KMS-11 (cell line): ENCODE measurements around the gene RNU6-9.
A peak's percentile ranks its signal among the peaks of the same experiment; 100 is the strongest.

ENCODE experiments used
- H2AFZ ChIP-seq: fragments of 200-600 bp; sonication (generic); 2 replicates; pipeline ENCODE4 v1.6.1; 2016; ENCODE audit warnings: antibody characterized with exemption, mixed run types, low read depth
- H3K27ac ChIP-seq: fragments of 200-600 bp; sonication (generic); 2 replicates; pipeline ENCODE4 v1.6.1; 2016; ENCODE audit warnings: mild to moderate bottlenecking, mixed run types
- H3K27me3 ChIP-seq: fragments of 200-600 bp; sonication (generic); 2 replicates; pipeline ENCODE4 v1.6.1; 2017; ENCODE audit warnings: mild to moderate bottlenecking, low read depth, mixed run types, moderate library complexity; ENCODE audit not compliant: insufficient read depth
- H3K36me3 ChIP-seq: fragments of 200-600 bp; sonication (generic); 2 replicates; pipeline ENCODE4 v1.6.1; 2017; ENCODE audit warnings: mild to moderate bottlenecking, mixed run types; ENCODE audit not compliant: insufficient read depth
- H3K4me1 ChIP-seq: fragments of 200-600 bp; sonication (generic); 2 replicates; pipeline ENCODE4 v1.6.1; 2016; ENCODE audit warnings: mild to moderate bottlenecking, low read depth, mixed run types; ENCODE audit not compliant: poor library complexity, severe bottlenecking
- H3K4me2 ChIP-seq: fragments of 200-600 bp; sonication (generic); 2 replicates; pipeline ENCODE4 v1.7.0; 2016; ENCODE audit warnings: mild to moderate bottlenecking, mixed run types
- H3K4me3 ChIP-seq: fragments of 200-600 bp; sonication (generic); IDR thresholded peaks from 2 replicates; pipeline ENCODE4 v1.6.1; 2017; ENCODE audit warnings: low read depth, low read length, mixed read lengths; ENCODE audit not compliant: insufficient read depth
- H3K79me2 ChIP-seq: fragments of 200-600 bp; sonication (generic); 2 replicates; pipeline ENCODE4 v1.6.1; 2016; ENCODE audit warnings: low read depth, mixed run types; ENCODE audit not compliant: insufficient read depth
- H3K9ac ChIP-seq: fragments of 200-600 bp; sonication (generic); 2 replicates; pipeline ENCODE4 v1.6.1; 2016; ENCODE audit warnings: mild to moderate bottlenecking, mixed run types
- H4K20me1 ChIP-seq: fragments of 200-600 bp; sonication (generic); 2 replicates; pipeline ENCODE4 v1.6.1; 2016; ENCODE audit warnings: mild to moderate bottlenecking, mixed run types; ENCODE audit not compliant: insufficient read depth
- CTCF ChIP-seq: fragments of 200-600 bp; sonication (generic); conservative IDR thresholded peaks from 2 replicates; pipeline ENCODE4 v1.6.1; 2017; ENCODE audit warnings: low read depth, mild to moderate bottlenecking, antibody characterized with exemption, low read length, moderate library complexity, mixed read lengths

Gene RNU6-9

GRCh38 chr19:924553-925086 is 31.3 kb downstream of the RNU6-9 start:
- H3K79me2 ChIP-seq, result peaks cover 4% of the 10 kb centered on the region; the same call in 1 of the 2 replicates
- peak overlapping the region; percentile 82 for H2AFZ ChIP-seq
- H4K20me1 ChIP-seq, result no peaks in the 10 kb centered on the region
- peak overlapping the region; percentile 93 for H3K9ac ChIP-seq
- TF ChIP-seq CTCF, result no peak
- H3K27me3 ChIP-seq, result peaks cover 10% of the 10 kb centered on the region; the same call in 1 of the 2 replicates
- H3K36me3 ChIP-seq, result no peaks in the 10 kb centered on the region
- H3K4me2 ChIP-seq, result peak overlapping the region; percentile 80
- peaks cover 6% of the 10 kb centered on the region for H3K4me1 ChIP-seq
- H3K4me3 ChIP-seq, result no peak overlapping the region
- peak overlapping the region; percentile 82 for H3K27ac ChIP-seq

GRCh38 chr19:925087-925525 is 31.8 kb downstream of the RNU6-9 start:
- TF ChIP-seq CTCF, result no peak
- Histone ChIP-seq H3K9ac (peak overlapping the region; percentile 93), H3K27ac (peak overlapping the region; percentile 82), H3K4me1 (peaks cover 6% of the 10 kb centered on the region), H3K36me3 (no peaks in the 10 kb centered on the region), H3K79me2 (peaks cover 4% of the 10 kb centered on the region; the same call in 1 of the 2 replicates), H3K27me3 (peaks cover 8% of the 10 kb centered on the region; the same call in 1 of the 2 replicates), H2AFZ (peak overlapping the region; percentile 82), H3K4me2 (peak overlapping the region; percentile 80), H4K20me1 (no peaks in the 10 kb centered on the region), H3K4me3 (no peak overlapping the region)

- Histone ChIP-seq H4K20me1 (no peaks in the 10 kb centered on the region), H3K4me1 (peaks cover 6% of the 10 kb centered on the region), H3K36me3 (no peaks in the 10 kb centered on the region), H2AFZ (peak within 1 kb of the TSS; percentile 82), H3K27me3 (peaks cover 5% of the 10 kb centered on the region; the same call in 1 of the 2 replicates), H3K9ac (peak within 1 kb of the TSS; percentile 93), H3K27ac (peak within 1 kb of the TSS; percentile 82), H3K79me2 (peaks cover 4% of the 10 kb centered on the region; the same call in 1 of the 2 replicates), H3K4me3 (no peak within 1 kb of the TSS), H3K4me2 (peak within 1 kb of the TSS; percentile 80)
- TF ChIP-seq CTCF, result no peak
Observed at GRCh38 chr19:925526-926322, 32.4 kb downstream of the RNU6-9 start, which contains the start of gene ARID3A. ARID3A (plus strand) TSS chr19:926035; CDS start chr19:929529, 3,494 bp downstream.

GRCh38 chr19:926323-926588 is 33.0 kb downstream of the RNU6-9 start:
- Histone ChIP-seq H3K4me2 (peak overlapping the region; percentile 78), H3K27me3 (peaks cover 2% of the 10 kb centered on the region; the same call in 1 of the 2 replicates), H2AFZ (peak overlapping the region; percentile 66), H3K79me2 (peaks cover 4% of the 10 kb centered on the region; the same call in 1 of the 2 replicates), H3K4me3 (no peak overlapping the region), H3K36me3 (no peaks in the 10 kb centered on the region), H3K9ac (peak overlapping the region; percentile 63; the same call in 1 of the 2 replicates), H4K20me1 (no peaks in the 10 kb centered on the region), H3K4me1 (peaks cover 6% of the 10 kb centered on the region), H3K27ac (peak overlapping the region; percentile 42)
- no peak for TF ChIP-seq CTCF
